GM12878 (cell line): ENCODE results near the gene RAB3B. TPM values are rescaled to one million over a fixed set of nuclear protein-coding genes. Genes with fewer than 3 reads are reported as not detected.

Source experiments
- ATF7 ChIP-seq: fragments of 450-650 bp; IDR thresholded peaks from 2 replicates; pipeline ENCODE4 v1.6.1; 2016; ENCODE audit warnings: low read depth, mild to moderate bottlenecking
- CEBPB ChIP-seq, 2 experiments: fragments of 150-350 bp in 1 of 2; IDR thresholded peaks; 2 replicates each; pipeline ENCODE4 v1.6.1; 2012 to 2014; ENCODE audit warnings: low read depth in 2 of 2, low read length in 2 of 2, borderline replicate concordance in 1 of 2, inconsistent platforms in 1 of 2
- FOXK2 ChIP-seq: fragments of 450-650 bp; IDR thresholded peaks from 2 replicates; pipeline ENCODE4 v1.6.1; 2017; ENCODE audit warnings: mild to moderate bottlenecking, moderate library complexity
- KAT2A ChIP-seq: conservative IDR thresholded peaks from 2 replicates; pipeline ENCODE4 v1.6.1; 2011; ENCODE audit warnings: low read depth, low read length; ENCODE audit not compliant: control insufficient read depth
- MYB ChIP-seq: fragments of 150-350 bp; IDR thresholded peaks from 2 replicates; pipeline ENCODE4 v1.6.1; 2014; ENCODE audit warnings: mild to moderate bottlenecking, low read depth, low read length, borderline replicate concordance
- NFYB ChIP-seq: IDR thresholded peaks from 2 replicates; pipeline ENCODE4 v1.6.1; 2011; ENCODE audit warnings: low read depth, mild to moderate bottlenecking, low read length, improper control_type of control experiment, moderate library complexity; ENCODE audit not compliant: insufficient read depth
- NR2C1 ChIP-seq: fragments of 450-650 bp; IDR thresholded peaks from 2 replicates; pipeline ENCODE4 v1.6.1; 2017; ENCODE audit warnings: antibody characterized with exemption, mild to moderate bottlenecking, moderate library complexity
- RAD21 ChIP-seq: IDR thresholded peaks from 2 replicates; pipeline ENCODE4 v1.6.1; 2011; ENCODE audit warnings: mild to moderate bottlenecking, low read depth, low read length, moderate library complexity; ENCODE audit not compliant: insufficient read depth
- RB1 ChIP-seq: fragments of 450-650 bp; formaldehyde crosslinking; IDR thresholded peaks from 2 replicates; pipeline ENCODE4 v1.6.1; 2017; ENCODE audit warnings: mild to moderate bottlenecking, borderline replicate concordance
- RELA ChIP-seq: fragments of 450-650 bp; IDR thresholded peaks from 2 replicates; pipeline ENCODE4 v1.8.0; 2014; ENCODE audit warnings: borderline replicate concordance; ENCODE audit not compliant: partially characterized antibody
- SMARCA5 ChIP-seq: fragments of 450-650 bp; IDR thresholded peaks from 2 replicates; pipeline ENCODE4 v1.6.1; 2017; ENCODE audit warnings: mild to moderate bottlenecking
- SMC3 ChIP-seq: IDR thresholded peaks from 2 replicates; pipeline ENCODE4 v1.6.1; 2011; ENCODE audit warnings: low read length, improper control_type of control experiment, borderline replicate concordance
- SUZ12 ChIP-seq: fragments of 200-600 bp; sonication (generic); IDR thresholded peaks from one replicate; pipeline ENCODE4 v1.6.1; 2018; ENCODE audit warnings: antibody characterized with exemption, mild to moderate bottlenecking; ENCODE audit not compliant: unreplicated experiment
- TARDBP ChIP-seq: IDR thresholded peaks from 2 replicates; pipeline ENCODE4 v1.6.1; 2016; ENCODE audit warnings: borderline replicate concordance
- YY1 ChIP-seq: IDR thresholded peaks from 2 replicates; pipeline ENCODE4 v1.6.1; 2011; ENCODE audit warnings: low read depth, mild to moderate bottlenecking, low read length
- ZBED1 ChIP-seq: IDR thresholded peaks from 2 replicates; pipeline ENCODE4 v1.6.1; 2016; ENCODE audit warnings: borderline replicate concordance
- ZBTB33 ChIP-seq: fragments of 450-650 bp; IDR thresholded peaks from 2 replicates; pipeline ENCODE4 v1.6.1; 2017; ENCODE audit warnings: mild to moderate bottlenecking
- ZNF207 ChIP-seq: fragments of 450-650 bp; IDR thresholded peaks from 2 replicates; pipeline ENCODE4 v1.6.1; 2014; ENCODE audit warnings: antibody characterized with exemption, mild to moderate bottlenecking, borderline replicate concordance
- polyA plus RNA-seq, 11 experiments: library from polyadenylated mRNA; depleted of rRNA in 4 of 11; unstranded in 6 of 11; stranded (reverse) in 5 of 11; fragments of >200 nt; fragmentation: Nextera tagmentation in 4 of 11; fragmentation: Illumina TruSeq in 1 of 11; extraction: Ambion mirVana in 4 of 11; extraction: Trizol in 1 of 11; gene quantifications; 1 replicate in 1 of 11; 2 replicates in 10 of 11; pipeline versions ENCODE4 v1.2.1 to v1.2.3, GENCODE V29; 2011 to 2016; ENCODE audit warnings: inconsistent platforms in 2 of 11, missing spikeins in 2 of 11, low read depth in 1 of 11
- total RNA-seq, 4 experiments: library from RNA; depleted of rRNA in 3 of 4; stranded (reverse); fragments of >200 nt in 3 of 4; fragmentation: Illumina TruSeq in 1 of 4; extraction: Trizol in 1 of 4; gene quantifications; 2 replicates each; pipeline versions ENCODE4 v1.2.1 to v1.2.3, GENCODE V29; 2013 to 2021
- TF ChIP-seq, protein P1 (sequence below): fragments of 450-650 bp; IDR thresholded peaks from 2 replicates; pipeline ENCODE4 v1.6.1; 2016; ENCODE audit warnings: mild to moderate bottlenecking
- TF ChIP-seq, protein P2 (sequence below): IDR thresholded peaks from 2 replicates; pipeline ENCODE4 v1.6.1; 2011; ENCODE audit warnings: mild to moderate bottlenecking, low read depth, low read length, moderate library complexity; ENCODE audit not compliant: insufficient replicate concordance
- TF ChIP-seq, protein P3 (sequence below): fragments of 450-650 bp; IDR thresholded peaks from 2 replicates; pipeline ENCODE4 v1.6.1; 2017; ENCODE audit warnings: mild to moderate bottlenecking, moderate library complexity

Gene RAB3B
- total and polyA plus RNA-seq, 10 of the 15 experiments (the other 5 are each of a cell fraction or from before 2014, with no cell fraction given), result 0.05 to 0.32 (median 0.24) TPM

DNA sequence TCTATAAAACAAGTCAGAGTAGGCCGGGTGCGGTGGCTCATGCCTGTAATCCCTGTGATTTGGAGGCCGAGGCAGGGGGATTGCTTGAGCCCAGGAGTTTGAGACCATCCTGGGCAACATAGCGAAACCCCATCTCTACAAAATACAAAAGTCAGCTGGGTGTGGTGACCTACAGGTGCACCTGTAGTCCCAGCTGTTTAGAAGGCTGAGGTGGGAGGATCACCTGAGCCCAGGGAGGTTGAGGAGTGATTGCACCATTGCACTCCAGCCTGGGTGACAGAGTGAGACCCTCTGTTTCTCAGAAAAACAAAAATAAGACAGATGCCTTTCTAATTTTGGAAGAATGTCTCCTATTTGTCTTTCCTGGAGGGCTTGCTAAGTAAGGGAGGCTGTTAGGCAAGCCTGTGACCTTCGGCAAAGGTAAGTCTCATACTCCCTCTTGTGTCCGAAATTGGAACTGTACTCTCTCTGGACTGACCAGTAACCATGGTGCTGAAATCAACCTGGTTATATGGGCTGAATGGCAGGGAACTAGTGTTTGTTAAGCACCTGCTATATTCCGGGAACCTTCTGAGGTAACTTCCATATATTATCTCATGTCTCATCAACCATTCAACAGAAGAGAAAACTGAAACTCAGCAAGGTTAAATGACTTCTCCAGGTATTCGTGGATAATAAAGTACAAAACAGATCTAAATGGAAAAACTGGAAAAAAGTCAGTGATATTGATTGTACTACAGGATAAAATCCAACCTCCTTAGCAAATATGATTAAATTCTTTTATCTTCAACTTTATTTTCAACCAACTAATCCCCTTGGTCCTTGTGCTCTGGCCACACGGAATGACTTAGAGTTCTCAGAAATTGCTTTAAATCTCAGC is 11.8 kb upstream of the RAB3B start (continued):
- TF ChIP-seq, protein P1, sequence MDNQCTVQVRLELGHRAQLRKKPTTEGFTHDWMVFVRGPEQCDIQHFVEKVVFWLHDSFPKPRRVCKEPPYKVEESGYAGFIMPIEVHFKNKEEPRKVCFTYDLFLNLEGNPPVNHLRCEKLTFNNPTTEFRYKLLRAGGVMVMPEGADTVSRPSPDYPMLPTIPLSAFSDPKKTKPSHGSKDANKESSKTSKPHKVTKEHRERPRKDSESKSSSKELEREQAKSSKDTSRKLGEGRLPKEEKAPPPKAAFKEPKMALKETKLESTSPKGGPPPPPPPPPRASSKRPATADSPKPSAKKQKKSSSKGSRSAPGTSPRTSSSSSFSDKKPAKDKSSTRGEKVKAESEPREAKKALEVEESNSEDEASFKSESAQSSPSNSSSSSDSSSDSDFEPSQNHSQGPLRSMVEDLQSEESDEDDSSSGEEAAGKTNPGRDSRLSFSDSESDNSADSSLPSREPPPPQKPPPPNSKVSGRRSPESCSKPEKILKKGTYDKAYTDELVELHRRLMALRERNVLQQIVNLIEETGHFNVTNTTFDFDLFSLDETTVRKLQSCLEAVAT, result no peak
- TF ChIP-seq ATF7, result no peak
- TF ChIP-seq, protein P2, sequence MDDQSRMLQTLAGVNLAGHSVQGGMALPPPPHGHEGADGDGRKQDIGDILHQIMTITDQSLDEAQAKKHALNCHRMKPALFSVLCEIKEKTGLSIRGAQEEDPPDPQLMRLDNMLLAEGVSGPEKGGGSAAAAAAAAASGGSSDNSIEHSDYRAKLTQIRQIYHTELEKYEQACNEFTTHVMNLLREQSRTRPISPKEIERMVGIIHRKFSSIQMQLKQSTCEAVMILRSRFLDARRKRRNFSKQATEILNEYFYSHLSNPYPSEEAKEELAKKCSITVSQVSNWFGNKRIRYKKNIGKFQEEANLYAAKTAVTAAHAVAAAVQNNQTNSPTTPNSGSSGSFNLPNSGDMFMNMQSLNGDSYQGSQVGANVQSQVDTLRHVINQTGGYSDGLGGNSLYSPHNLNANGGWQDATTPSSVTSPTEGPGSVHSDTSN, result no peak
- no peak for TF ChIP-seq FOXK2
- peak; percentile 86; the same call in 1 of the 2 replicates for TF ChIP-seq RB1
- peak; percentile 41 for TF ChIP-seq RELA
- TF ChIP-seq KAT2A, result no peak
- TF ChIP-seq, protein P3, sequence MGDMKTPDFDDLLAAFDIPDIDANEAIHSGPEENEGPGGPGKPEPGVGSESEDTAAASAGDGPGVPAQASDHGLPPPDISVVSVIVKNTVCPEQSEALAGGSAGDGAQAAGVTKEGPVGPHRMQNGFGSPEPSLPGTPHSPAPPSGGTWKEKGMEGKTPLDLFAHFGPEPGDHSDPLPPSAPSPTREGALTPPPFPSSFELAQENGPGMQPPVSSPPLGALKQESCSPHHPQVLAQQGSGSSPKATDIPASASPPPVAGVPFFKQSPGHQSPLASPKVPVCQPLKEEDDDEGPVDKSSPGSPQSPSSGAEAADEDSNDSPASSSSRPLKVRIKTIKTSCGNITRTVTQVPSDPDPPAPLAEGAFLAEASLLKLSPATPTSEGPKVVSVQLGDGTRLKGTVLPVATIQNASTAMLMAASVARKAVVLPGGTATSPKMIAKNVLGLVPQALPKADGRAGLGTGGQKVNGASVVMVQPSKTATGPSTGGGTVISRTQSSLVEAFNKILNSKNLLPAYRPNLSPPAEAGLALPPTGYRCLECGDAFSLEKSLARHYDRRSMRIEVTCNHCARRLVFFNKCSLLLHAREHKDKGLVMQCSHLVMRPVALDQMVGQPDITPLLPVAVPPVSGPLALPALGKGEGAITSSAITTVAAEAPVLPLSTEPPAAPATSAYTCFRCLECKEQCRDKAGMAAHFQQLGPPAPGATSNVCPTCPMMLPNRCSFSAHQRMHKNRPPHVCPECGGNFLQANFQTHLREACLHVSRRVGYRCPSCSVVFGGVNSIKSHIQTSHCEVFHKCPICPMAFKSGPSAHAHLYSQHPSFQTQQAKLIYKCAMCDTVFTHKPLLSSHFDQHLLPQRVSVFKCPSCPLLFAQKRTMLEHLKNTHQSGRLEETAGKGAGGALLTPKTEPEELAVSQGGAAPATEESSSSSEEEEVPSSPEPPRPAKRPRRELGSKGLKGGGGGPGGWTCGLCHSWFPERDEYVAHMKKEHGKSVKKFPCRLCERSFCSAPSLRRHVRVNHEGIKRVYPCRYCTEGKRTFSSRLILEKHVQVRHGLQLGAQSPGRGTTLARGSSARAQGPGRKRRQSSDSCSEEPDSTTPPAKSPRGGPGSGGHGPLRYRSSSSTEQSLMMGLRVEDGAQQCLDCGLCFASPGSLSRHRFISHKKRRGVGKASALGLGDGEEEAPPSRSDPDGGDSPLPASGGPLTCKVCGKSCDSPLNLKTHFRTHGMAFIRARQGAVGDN, result no peak
- TF ChIP-seq CEBPB (IDR thresholded peaks at IDR 0.05; ENCODE audit: borderline replicate concordance in 1 of 2, low read depth in 2 of 2, low read length in 2 of 2), result 0 out of 4 replicates have a peak, but pooled peaks of 1 of the 2 experiments have one; percentile 13
- TF ChIP-seq ZBED1, result no peak
- TF ChIP-seq SMARCA5, result 0 out of 2 replicates have a peak, but pooled peaks have one; percentile 27
- peak; percentile 97 for TF ChIP-seq RAD21
- TF ChIP-seq ZNF207, result 0 out of 2 replicates have a peak, but pooled peaks have one; percentile 28
- no peak for TF ChIP-seq TARDBP
- peak; percentile 79 for TF ChIP-seq YY1
- no peak for TF ChIP-seq SUZ12
- TF ChIP-seq SMC3, result peak; percentile 99
- no peak for TF ChIP-seq NR2C1
- no peak for TF ChIP-seq NFYB
- no peak for TF ChIP-seq MYB
- TF ChIP-seq ZBTB33, result no peak
